GM20000 (cell line): ENCODE data around the gene C1RL.

Source experiments
- DNase-seq: peaks from one replicate; pipeline ENCODE4 v3.0.0; 2012; ENCODE audit warnings: low spot score
- TF ChIP-seq, protein P1 (sequence below): IDR thresholded peaks from 2 replicates; pipeline ENCODE4 v1.5.1; 2012; ENCODE audit warnings: mild to moderate bottlenecking, control low read depth; ENCODE audit errors: extremely low read depth, missing control alignments

C1RL gene

DNA sequence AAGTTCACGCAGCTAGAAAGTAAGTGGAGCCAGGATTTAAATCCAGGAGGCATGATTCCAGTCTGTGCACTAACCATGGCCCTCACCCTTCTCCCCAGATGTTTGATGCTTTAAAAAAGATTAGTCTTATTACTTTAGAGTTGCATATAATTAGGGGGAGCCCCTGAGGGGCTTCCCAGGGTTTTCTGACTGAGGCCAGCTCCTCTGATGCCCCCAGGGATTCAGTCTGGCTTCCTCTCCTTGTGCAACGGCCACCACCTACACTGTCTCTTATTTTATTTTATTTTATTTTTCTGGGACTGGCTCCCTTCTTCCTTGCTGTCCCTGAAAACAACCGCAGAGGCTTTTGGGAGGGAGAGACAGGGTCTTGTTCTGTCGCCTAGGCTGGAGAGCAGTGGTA is 43.8 kb upstream of the C1RL start:
- TF ChIP-seq, protein P1, sequence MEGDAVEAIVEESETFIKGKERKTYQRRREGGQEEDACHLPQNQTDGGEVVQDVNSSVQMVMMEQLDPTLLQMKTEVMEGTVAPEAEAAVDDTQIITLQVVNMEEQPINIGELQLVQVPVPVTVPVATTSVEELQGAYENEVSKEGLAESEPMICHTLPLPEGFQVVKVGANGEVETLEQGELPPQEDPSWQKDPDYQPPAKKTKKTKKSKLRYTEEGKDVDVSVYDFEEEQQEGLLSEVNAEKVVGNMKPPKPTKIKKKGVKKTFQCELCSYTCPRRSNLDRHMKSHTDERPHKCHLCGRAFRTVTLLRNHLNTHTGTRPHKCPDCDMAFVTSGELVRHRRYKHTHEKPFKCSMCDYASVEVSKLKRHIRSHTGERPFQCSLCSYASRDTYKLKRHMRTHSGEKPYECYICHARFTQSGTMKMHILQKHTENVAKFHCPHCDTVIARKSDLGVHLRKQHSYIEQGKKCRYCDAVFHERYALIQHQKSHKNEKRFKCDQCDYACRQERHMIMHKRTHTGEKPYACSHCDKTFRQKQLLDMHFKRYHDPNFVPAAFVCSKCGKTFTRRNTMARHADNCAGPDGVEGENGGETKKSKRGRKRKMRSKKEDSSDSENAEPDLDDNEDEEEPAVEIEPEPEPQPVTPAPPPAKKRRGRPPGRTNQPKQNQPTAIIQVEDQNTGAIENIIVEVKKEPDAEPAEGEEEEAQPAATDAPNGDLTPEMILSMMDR = no peak
- no peak for DNase-seq

DNA sequence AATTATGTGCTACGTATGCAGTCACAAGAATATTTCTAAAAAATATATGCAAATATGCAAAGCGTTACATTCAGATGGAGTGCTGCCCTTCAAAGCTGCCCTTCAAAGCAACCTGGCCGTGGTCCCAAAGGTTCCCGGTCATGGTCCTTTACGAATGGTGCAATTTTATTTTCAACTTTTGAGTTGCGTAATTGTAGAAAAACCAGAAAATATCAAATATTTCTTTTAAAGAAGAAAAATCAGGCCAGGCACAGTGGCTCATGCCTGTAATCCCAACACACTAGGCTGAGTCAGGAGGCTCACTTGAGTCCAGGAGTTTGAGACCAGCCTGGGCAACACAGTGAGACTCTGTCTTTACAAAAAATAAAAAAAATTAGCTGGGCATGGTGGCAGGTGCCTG is 42.5 kb upstream of the C1RL start:
- DNase-seq = no peak
- TF ChIP-seq, protein P1 = no peak

DNA sequence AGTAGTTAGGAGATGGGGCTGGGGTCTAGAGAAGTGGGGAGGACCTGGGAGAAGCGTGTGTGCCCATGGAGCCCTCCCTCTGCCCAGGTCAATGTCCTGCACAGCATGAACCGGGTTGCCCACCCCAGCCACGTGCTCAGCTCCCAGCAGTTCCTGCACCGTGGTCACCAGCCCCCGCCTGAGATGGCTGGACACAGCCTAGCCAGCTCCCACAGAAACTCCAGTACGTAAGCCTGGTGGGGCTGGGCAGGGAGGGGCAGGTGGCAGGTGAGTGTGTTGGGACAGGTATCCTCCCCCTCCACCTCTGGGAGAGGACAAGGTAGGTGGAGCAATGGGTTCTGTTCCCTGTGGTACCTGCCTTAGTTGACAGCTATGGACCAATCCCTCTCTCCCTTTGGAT is 41.8 kb upstream of the C1RL start:
- no peak for DNase-seq
- TF ChIP-seq, protein P1 = no peak

- DNase-seq = no peak
- TF ChIP-seq, protein P1 = no peak
Observed at GRCh38 chr12:7150356-7150755, 41.3 kb upstream of the C1RL start.

DNA sequence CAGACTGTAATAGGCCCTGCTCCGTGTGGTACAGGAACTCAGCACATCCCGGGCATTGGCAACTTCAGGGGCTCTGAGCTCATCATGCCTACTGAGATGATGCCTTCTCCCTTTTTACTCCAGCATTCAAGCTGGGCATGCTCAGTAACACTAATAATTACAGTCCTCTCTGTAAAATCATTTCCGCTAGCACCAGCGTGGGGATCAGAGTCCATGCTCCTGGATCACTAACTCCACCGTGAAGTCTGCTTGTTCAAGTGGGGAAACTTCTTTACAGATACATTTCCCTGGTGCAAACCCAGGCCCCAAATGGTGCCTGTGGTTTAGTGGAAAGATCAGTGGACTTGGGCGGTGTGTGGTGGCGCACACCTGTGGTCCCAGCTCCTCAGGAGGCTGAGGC is 37.9 kb upstream of the C1RL start:
- TF ChIP-seq, protein P1 = no peak
- DNase-seq = no peak

DNA sequence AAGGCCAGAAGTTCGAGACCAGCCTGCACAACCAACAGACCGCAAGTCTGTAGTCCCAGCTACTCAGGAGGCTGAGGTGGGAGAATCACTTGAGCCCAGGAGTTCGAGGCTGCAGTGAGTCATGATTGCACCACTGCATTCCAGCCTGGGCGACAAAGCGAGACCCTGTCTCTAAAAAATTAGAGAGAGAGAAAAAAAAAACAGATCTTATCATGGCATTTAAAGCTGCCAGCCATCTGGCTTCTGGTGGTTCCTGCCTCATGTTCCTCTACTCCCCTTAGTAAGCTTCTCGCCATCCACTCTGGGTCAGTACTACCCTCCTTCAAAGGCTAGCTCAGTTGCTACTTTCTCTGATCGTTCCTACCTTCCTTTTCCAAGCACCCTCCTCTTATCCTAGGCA is 37.2 kb upstream of the C1RL start:
- TF ChIP-seq, protein P1 = no peak
- no peak for DNase-seq

- DNase-seq = no peak
- TF ChIP-seq, protein P1 = no peak
Observed at GRCh38 chr12:7145671-7146070, 36.7 kb upstream of the C1RL start.
